CD14-positive monocyte (primary cell): Measurements from ENCODE around the gene PLBD2. TPM values are rescaled to one million over a fixed set of nuclear protein-coding genes. Genes with fewer than 3 reads are reported as not detected.
A peak's percentile ranks its signal among the peaks of the same experiment; 100 is the strongest.

ENCODE experiments used
- DNase-seq, 3 donors: peaks; one replicate each; pipeline ENCODE4 v3.0.0-alpha.2; 2011 to 2022
- H2AFZ ChIP-seq: 2 replicates; pipeline ENCODE4 v1.6.0; 2012; ENCODE audit warnings: mild to moderate bottlenecking, low read depth, low read length, inconsistent platforms; ENCODE audit not compliant: insufficient read depth, poor library complexity, severe bottlenecking
- H3K27ac ChIP-seq, 2 donors: 1 replicate in 1 of 2; 2 replicates in 1 of 2; pipeline ENCODE4 v1.5.1; 2012 to 2013; ENCODE audit warnings: low read length in 2 of 2, control low read depth in 1 of 2, inconsistent platforms in 1 of 2, low read depth in 1 of 2, mild to moderate bottlenecking in 1 of 2
- H3K27me3 ChIP-seq, 2 donors: one replicate each; pipeline versions ENCODE4 v1.6.0 to v1.6.1; 2011 to 2013; ENCODE audit warnings: low read length in 2 of 2; ENCODE audit not compliant: control insufficient read depth in 2 of 2, insufficient read depth in 2 of 2
- H3K36me3 ChIP-seq, 2 donors: replicated peaks in 1 of 2; 1 replicate in 1 of 2; 2 replicates in 1 of 2; pipeline versions ENCODE4 v1.5.1 to v1.6.1; 2012 to 2013; ENCODE audit warnings: low read length in 2 of 2, control low read depth in 1 of 2, inconsistent platforms in 1 of 2, mild to moderate bottlenecking in 1 of 2; ENCODE audit not compliant: insufficient read depth in 2 of 2, control insufficient read depth in 1 of 2
- H3K4me1 ChIP-seq, 2 donors: 1 replicate in 1 of 2; 2 replicates in 1 of 2; pipeline versions ENCODE4 v1.5.1 to v1.6.1; 2012 to 2013; ENCODE audit warnings: low read length in 2 of 2, control low read depth in 1 of 2, inconsistent platforms in 1 of 2, mild to moderate bottlenecking in 1 of 2, moderate library complexity in 1 of 2; ENCODE audit not compliant: insufficient read depth in 2 of 2, control insufficient read depth in 1 of 2
- H3K4me2 ChIP-seq: replicated peaks from 2 replicates; pipeline ENCODE3; 2012; ENCODE audit warnings: low read length, moderate library complexity, mild to moderate bottlenecking; ENCODE audit not compliant: poor library complexity, severe bottlenecking; ENCODE audit errors: extremely low read depth
- H3K4me3 ChIP-seq, 3 experiments: fragments of 200-600 bp in 1 of 3; sonication (generic) in 1 of 3; replicated peaks in 1 of 3; 1 replicate in 2 of 3; 2 replicates in 1 of 3; pipeline ENCODE4 v1.5.1; 2011 to 2013; ENCODE audit warnings: low read length in 3 of 3, mild to moderate bottlenecking in 3 of 3, control low read depth in 2 of 3, low read depth in 2 of 3, inconsistent platforms in 1 of 3, moderate library complexity in 1 of 3
- H3K79me2 ChIP-seq: 2 replicates; pipeline ENCODE4 v1.6.0; 2012; ENCODE audit warnings: mild to moderate bottlenecking, control low read depth, inconsistent platforms, low read length, moderate library complexity; ENCODE audit not compliant: insufficient read depth
- H3K9ac ChIP-seq: 2 replicates; pipeline ENCODE4 v1.6.0; 2017; ENCODE audit warnings: low read length, mild to moderate bottlenecking; ENCODE audit not compliant: insufficient read depth, poor library complexity, severe bottlenecking
- H3K9me3 ChIP-seq, 2 donors: replicated peaks in 1 of 2; 1 replicate in 1 of 2; 2 replicates in 1 of 2; pipeline versions ENCODE4 v1.5.1 to v1.6.1; 2012 to 2013; ENCODE audit warnings: low read length in 2 of 2, control low read depth in 1 of 2; ENCODE audit not compliant: control insufficient read depth in 1 of 2, insufficient read depth in 1 of 2
- H4K20me1 ChIP-seq: 2 replicates; pipeline ENCODE4 v1.6.0; 2012; ENCODE audit warnings: mild to moderate bottlenecking, low read length, control low read depth, moderate library complexity; ENCODE audit not compliant: insufficient read depth
- H3K27ac Mint-ChIP-seq, 7 donors: one replicate each; pipeline ENCODE4 v1.8.0; 2020; ENCODE audit warnings: mild to moderate bottlenecking in 7 of 7, mixed read lengths in 7 of 7, moderate library complexity in 6 of 7, inconsistent platforms in 2 of 7
- H3K27me3 Mint-ChIP-seq, 3 donors: one replicate each; pipeline ENCODE4 v1.8.0; 2021 to 2022; ENCODE audit warnings: low read depth in 3 of 3, mild to moderate bottlenecking in 3 of 3, mixed read lengths in 3 of 3, moderate library complexity in 3 of 3, inconsistent platforms in 1 of 3
- H3K36me3 Mint-ChIP-seq, 2 donors: one replicate each; pipeline ENCODE4 v1.8.0; 2020; ENCODE audit warnings: mixed read lengths in 2 of 2, inconsistent platforms in 1 of 2, mild to moderate bottlenecking in 1 of 2
- H3K4me1 Mint-ChIP-seq: one replicate; pipeline ENCODE4 v1.8.0; 2020; ENCODE audit warnings: mild to moderate bottlenecking, mixed read lengths
- H3K4me3 Mint-ChIP-seq, 2 donors: one replicate each; pipeline ENCODE4 v1.8.0; 2020; ENCODE audit warnings: mild to moderate bottlenecking in 2 of 2, mixed read lengths in 2 of 2, moderate library complexity in 1 of 2
- H3K9me3 Mint-ChIP-seq, 7 donors: one replicate each; pipeline ENCODE4 v1.8.0; 2020 to 2022; ENCODE audit warnings: mixed read lengths in 7 of 7, mild to moderate bottlenecking in 6 of 7, moderate library complexity in 6 of 7, inconsistent platforms in 2 of 7
- WGBS: methylation state at CpG from one replicate; pipeline ENCODE4 v1.1.5; 2013; ENCODE audit warnings: missing lambda C conversion rate; ENCODE audit not compliant: insufficient coverage; 5-methylcytosine and 5-hydroxymethylcytosine counted together
- intact Hi-C, 2 donors: fragments of 100-400 bp; cut with micrococcal nuclease; formaldehyde crosslinking; loops; one replicate each; pipeline versions ENCODE4 v1.15.0 to v1.15.1; 2023
- polyA plus RNA-seq, 3 donors: library from polyadenylated mRNA; depleted of rRNA in 1 of 3; unstranded in 2 of 3; stranded (reverse) in 1 of 3; fragments of 300-500 nt in 2 of 3; fragments of >200 nt in 1 of 3; fragmentation: Illumina TruSeq in 2 of 3; gene quantifications; 1 replicate in 2 of 3; 2 replicates in 1 of 3; pipeline ENCODE4 v1.2.3, GENCODE V29; 2012 to 2021
- TF ChIP-seq, protein P1 (sequence below): fragments of 200-600 bp; IDR thresholded peaks from one replicate; pipeline ENCODE4 v1.8.0; 2022; ENCODE audit warnings: antibody characterized with exemption, mild to moderate bottlenecking

Gene PLBD2
- polyA plus RNA-seq, 3 donors: 8.5 to 12.4 (median 8.8) TPM

DNA sequence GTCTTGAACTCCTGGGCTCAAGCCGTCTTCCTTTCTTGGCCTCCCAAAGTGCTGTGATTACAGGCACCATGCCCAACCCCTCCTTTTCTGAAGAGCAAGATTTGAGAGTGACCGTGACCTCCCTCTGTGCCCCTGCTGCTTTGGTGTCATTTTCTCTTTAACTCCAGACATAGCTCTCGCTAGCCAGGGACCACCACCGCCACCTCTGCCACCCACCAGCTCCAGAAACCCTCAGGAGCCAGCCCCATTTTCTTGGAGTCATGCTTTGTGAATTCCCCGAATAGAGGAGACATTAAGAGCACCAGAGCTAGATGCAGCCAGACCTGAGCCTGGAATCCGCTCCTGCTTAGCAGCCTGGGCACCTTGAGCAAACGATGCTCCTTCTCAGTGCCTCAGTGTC lies 81.9 kb downstream of the PLBD2 start:
- TF ChIP-seq, protein P1, sequence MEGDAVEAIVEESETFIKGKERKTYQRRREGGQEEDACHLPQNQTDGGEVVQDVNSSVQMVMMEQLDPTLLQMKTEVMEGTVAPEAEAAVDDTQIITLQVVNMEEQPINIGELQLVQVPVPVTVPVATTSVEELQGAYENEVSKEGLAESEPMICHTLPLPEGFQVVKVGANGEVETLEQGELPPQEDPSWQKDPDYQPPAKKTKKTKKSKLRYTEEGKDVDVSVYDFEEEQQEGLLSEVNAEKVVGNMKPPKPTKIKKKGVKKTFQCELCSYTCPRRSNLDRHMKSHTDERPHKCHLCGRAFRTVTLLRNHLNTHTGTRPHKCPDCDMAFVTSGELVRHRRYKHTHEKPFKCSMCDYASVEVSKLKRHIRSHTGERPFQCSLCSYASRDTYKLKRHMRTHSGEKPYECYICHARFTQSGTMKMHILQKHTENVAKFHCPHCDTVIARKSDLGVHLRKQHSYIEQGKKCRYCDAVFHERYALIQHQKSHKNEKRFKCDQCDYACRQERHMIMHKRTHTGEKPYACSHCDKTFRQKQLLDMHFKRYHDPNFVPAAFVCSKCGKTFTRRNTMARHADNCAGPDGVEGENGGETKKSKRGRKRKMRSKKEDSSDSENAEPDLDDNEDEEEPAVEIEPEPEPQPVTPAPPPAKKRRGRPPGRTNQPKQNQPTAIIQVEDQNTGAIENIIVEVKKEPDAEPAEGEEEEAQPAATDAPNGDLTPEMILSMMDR: no peak
- Histone ChIP-seq H3K4me2 (no peak overlapping the region), H2AFZ (no peak overlapping the region), H3K4me3 (no peak overlapping the region), H3K9ac (no peak overlapping the region), H4K20me1 (no peaks in the 10 kb centered on the region), H3K9me3 (peaks cover 0 to 4% of the 10 kb centered on the region in 2 donors), H3K27ac (no peak overlapping the region), H3K79me2 (no peaks in the 10 kb centered on the region), H3K4me1 (peaks cover 0 to 5% of the 10 kb centered on the region in 2 donors), H3K36me3 (no peaks in the 10 kb centered on the region), H3K27me3 (no peaks in the 10 kb centered on the region)
- Mint-ChIP-seq H3K27me3 (peaks cover 2 to 8% (median 7%) of the 10 kb centered on the region in 3 donors), H3K4me3 (no peak overlapping the region), H3K36me3 (no peaks in the 10 kb centered on the region), H3K9me3 (peaks cover 0 to 7% (median 4%) of the 10 kb centered on the region in 7 donors), H3K4me1 (peaks cover 7% of the 10 kb centered on the region), H3K27ac (peak overlapping the region in 1 of 7 donors; percentile 43)
- intact Hi-C loops: no loop called here
- DNase-seq: no peak
- 77% methylated on average over 3 of the region's 7 CpGs for WGBS

Other genes with a start within 250 kb of the PLBD2 start
- not detected for gene RASAL1, start 222.8 kb upstream of the PLBD2 start, polyA plus RNA-seq
- under 1 TPM in 1 of 3 donors, not detected in 2; 0.14 TPM for gene CFAP73, start 208.9 kb upstream of the PLBD2 start, polyA plus RNA-seq
- 10 to 100 TPM in 2 of 3 donors, 1 to 10 TPM in 1; 7.9 to 32.2 (median 13.6) TPM for gene DDX54, start 173.1 kb upstream of the PLBD2 start, polyA plus RNA-seq
- gene RITA1, start 172.9 kb upstream of the PLBD2 start, polyA plus RNA-seq: 10 to 100 TPM in 2 of 3 donors, 1 to 10 TPM in 1; 4.9 to 17.6 (median 16.4) TPM
- gene TPCN1, start 137.1 kb upstream of the PLBD2 start, polyA plus RNA-seq: 100 to 1,000 TPM in 1 of 3 donors, 10 to 100 TPM in 2; 20.4 to 110 (median 34.9) TPM
- gene SLC8B1, start 23.5 kb upstream of the PLBD2 start, polyA plus RNA-seq: 10 to 100 TPM; 21.6 to 46.0 (median 32.4) TPM
- gene SDS, start 45.3 kb downstream of the PLBD2 start, polyA plus RNA-seq: 1 to 10 TPM in 2 of 3 donors, under 1 TPM in 1; 0.89 to 2.3 (median 1.1) TPM
- gene SDSL, start 63.8 kb downstream of the PLBD2 start, polyA plus RNA-seq: 10 to 100 TPM in 1 of 3 donors, 1 to 10 TPM in 2; 4.6 to 10.0 (median 6.5) TPM
- gene LHX5, start 113.3 kb downstream of the PLBD2 start, polyA plus RNA-seq: not detected